ENCODE results near the gene SLC49A3.
"Not testable (repeated sequence)": the region's sequence is repeated elsewhere in the genome, so short reads cannot be mapped to it uniquely, and the experiment has no call there.

SLC49A3 gene

DNA sequence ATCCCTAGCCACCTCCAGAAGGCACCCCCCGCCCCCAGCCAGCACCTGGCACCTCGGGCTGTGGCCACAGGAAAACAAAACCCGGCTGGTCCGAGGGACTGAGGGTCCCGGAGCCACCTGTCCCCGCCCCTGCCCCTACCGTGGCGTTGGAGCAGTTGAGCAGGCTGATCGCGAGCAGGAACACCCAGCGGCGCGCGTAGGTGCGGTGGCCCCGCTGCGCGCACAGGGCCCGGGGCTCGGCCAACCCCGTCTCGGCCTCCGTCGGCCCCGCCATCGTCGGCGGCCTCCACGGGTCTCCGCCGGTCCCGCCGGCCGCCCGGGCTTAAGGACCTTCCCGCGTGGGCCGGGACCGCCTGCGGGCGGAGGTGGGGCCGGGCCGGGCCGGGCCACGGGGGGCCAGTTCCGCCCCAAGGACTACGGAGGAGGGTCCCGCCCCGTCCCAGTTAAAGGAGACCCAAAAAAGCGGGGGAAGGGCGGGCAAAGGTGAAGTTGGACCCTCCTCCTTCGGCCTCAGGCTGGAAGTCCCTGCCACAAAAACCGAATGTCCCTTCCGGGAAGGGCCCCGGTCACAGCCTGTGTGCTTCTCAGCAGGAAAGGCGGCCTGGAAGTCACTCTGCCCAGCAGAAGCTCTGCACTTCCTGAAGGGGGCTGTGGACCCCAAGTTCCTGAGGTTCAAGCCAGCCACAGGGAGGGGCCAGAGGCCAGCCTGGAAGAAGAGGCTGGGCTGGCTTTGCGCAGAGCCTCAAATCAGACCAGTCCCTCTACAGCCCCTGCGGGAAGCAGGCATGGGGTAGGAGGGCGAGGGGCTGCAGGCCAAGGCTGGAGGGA, at the start of gene SLC49A3:
SLC49A3 (minus strand) TSS at position 298 of the 828 bp plus-strand sequence; CDS start at position 274, 24 bp downstream.
- FAIRE-seq (peak; percentile 51), DNase-seq (ENCODE audit: insufficient read length, low spot score) (peak; percentile 64)

DNA sequence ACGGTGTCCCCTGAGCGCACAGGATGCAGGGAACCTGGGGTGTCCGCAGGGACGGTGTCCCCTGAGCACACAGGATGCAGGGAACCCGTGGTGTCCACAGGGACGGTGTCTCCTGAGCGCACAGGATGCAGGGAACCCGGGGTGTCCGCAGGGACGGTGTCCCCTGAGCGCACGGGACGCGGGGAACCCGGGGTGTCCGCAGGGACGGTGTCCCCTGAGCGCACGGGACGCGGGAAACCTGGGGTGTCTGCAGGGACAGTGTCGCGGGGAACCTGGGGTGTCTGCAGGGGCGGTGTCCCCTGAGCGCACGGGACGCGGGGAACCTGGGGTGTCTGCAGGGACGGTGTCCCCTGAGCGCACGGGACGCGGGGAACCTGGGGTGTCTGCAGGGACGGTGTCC, 47.6 kb upstream of the SLC49A3 start:
- not testable (repeated sequence) for FAIRE-seq; DNase-seq (ENCODE audit: insufficient read length, low spot score)

DNA sequence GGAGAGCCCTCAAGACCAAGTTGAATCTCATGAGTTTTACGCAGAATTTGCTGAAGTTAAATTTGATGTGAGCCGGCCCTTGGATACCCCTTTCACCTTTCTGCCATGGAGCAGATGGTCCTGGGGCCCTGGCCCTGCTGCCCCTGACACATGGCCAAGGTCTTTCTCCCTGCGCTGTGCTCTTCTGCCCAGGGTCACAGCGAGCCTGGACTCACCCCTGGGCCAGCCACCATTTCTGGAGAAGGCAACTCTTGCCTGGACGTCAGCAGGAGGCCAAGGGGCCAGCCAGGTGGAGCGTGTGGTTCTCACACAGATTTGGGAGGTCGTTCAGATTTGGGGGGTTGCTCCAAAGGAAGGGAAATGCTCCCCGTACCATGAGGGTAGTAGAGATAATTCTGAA, 46.6 kb upstream of the SLC49A3 start:
- DNase-seq (ENCODE audit: insufficient read length, low spot score) = no peak
- no peak for FAIRE-seq

DNA sequence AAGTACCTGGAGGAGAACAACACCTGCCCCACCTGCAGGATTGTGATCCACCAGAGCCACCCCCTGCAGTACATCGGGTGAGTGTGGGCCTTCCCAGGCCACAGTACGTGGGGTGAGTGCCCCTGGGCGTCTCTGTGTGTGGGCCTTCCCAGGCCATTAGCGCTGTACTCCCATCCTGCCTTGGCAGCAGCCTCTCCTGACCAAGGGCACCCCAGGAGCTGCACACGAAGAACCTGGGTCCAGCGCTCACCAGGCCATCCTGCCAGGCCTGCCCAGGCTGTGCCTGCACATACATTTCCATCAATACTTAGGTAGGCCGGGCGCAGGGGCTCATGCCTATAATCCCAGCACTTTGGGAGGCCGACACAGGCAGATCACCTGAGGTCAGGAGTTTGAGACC, 46.0 kb upstream of the SLC49A3 start:
- FAIRE-seq (no peak), DNase-seq (ENCODE audit: insufficient read length, low spot score) (no peak)

DNA sequence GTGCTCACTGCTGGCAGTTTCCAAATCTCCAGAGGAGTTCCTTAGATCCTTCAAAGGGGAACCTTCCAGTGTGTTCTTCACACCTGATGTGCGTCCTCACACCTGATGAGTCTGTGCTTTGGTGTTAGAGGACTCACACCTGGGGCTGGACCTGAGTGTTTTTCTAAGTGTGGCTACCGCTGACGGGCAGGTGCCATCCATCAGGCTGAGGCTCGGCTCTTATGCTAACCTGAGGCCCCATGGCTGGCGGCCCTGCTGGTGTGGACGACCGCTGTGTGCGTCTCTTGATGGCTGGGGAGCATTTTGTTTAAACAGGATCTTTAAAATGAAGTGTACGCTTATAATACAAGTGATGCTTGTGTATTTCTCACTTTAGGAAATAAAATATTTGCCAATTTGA, 45.1 kb upstream of the SLC49A3 start:
- no peak for FAIRE-seq
- DNase-seq (ENCODE audit: insufficient read length, low spot score) = no peak

DNA sequence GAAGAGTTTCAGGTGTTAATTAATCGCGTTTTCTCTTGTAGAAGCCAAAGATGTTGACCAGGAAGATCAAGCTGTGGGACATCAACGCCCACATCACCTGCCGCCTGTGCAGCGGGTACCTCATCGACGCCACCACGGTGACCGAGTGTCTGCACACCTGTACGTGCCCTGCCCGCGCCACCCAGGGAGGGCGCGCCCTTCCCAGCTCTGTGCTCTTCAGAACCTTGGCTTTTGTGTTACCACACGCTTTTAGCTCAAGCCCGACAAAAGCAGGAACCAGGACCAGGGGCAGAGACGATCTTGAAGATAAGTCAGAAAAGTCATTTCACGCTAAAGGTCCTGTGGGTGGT, 44.7 kb upstream of the SLC49A3 start:
- FAIRE-seq = no peak
- no peak for DNase-seq (ENCODE audit: insufficient read length, low spot score)

DNA sequence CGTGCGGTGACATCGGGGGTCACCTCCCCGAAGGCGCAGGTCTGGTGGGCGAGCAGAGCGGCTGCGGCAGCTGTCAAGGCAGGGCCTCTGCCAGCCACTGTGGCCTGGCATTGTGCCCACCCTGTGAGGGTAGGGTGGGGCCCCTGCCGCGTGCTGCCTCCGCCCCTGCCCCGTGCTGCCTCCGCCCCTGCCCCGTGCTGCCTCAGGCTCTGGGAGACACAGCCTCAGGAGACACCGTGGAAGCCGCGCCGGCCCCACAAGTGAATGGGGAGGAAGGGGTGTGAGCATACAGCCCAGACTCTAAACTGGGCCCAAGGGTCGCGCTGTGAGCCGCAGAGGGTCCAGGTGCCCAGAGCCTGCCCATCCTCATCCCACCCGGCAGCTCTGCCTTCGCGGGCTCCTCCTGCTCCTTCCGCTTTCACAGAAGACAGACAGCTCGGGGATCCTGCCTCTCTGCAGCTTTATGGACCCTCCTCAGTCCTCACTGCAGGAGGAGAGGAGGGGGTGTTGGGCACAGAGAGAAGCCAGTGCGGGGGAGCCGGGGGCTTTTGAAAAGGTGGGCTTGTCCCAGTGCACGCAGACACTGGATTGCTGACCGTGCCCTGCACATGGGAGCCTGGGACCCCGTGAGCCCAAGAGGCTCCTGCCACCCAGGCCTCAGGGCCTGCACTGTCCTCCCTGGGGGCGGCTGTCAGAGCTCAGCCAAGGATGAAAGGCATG, 44.1 kb upstream of the SLC49A3 start:
- no peak for FAIRE-seq
- DNase-seq (ENCODE audit: insufficient read length, low spot score) = no peak

- FAIRE-seq (no peak), DNase-seq (ENCODE audit: insufficient read length, low spot score) (no peak)
Measured at GRCh38 chr4:732486-732885, 43.5 kb upstream of the SLC49A3 start.

DNA sequence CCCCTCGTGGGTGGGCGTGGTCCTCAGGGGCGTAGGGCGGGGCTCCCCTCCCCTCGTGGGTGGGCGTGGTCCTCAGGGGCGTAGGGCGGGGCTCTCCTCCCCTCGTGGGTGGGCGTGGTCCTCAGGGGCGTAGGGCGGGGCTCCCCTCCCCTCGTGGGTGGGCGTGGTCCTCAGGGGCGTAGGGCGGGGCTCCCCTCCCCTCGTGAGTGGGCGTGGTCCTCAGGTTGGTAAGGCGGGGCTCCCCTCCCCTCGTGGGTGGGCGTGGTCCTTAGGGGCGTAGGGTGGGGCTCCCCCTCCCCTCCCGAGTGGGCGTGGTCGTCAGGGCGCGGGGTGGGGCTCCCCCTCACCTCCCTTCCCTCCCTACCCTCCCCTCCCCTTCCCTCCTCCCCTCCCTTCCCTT, 43.0 kb upstream of the SLC49A3 start:
- not testable (repeated sequence) for FAIRE-seq; DNase-seq (ENCODE audit: insufficient read length, low spot score)

DNA sequence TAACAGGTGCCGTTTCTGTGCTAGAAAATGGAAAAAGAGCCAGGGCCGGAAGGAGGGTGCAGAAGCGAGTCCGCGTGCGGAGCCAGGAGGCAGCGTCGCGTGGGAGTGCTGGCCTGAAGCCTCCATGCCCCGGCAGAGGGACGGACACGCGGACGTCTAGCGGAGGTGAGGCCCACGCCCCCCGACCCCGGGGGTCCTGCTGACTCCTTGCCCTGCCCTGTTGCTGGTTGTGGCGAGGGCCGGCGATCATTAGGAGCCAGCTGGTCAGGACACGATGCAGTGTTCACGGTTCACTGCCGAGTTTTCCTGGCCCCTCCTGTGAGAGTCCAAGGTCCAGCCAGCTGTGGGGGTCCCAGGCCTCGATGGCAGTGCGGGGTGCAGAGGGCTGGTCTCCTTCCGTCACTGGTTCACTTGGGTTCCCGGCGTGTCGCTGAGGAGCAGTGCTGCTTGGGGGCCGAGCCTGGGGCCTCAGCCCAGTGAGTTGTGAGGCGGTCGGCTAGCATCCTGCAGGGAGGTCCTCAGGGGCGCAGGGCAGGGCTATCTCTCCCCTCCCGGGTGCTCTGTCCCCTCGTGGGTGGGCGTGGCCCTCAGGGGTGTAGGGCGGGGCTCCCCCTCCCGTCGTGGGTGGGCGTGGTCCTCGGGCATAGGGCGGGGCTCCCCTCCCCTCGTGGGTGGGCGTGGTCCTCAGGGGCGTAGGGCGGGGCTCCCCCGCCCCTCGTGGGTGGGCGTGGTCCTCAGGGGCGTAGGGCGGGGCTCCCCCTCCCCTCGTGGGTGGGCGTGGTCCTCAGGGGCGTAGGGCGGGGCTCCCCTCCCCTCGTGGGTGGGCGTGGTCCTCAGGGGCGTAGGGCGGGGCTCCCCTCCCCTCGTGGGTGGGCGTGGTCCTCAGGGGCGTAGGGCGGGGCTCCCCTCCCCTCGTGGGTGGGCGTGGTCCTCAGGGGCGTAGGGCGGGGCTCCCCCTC, 42.3 kb upstream of the SLC49A3 start:
- DNase-seq (ENCODE audit: insufficient read length, low spot score); FAIRE-seq: not testable (repeated sequence)

DNA sequence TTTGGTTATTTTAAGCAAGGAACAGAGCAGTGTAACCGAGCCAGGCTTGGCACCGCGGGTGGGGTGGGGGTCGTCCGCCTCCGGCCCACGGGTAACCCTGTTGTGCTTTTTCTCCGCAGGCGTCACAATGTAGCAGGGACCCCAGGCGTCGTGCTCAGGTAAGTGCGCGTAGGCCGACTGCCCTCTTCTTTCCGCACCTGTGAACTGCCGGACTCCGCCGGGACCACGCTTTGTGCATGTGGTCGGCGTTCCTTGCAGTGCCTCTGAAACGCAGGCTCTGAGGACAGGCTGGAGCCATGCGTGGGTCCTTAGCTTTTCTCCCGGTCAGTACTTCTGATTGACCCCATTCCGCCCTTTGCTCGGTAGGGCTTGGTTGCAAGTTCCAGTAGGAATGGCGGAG, 41.6 kb upstream of the SLC49A3 start:
- no peak for FAIRE-seq
- DNase-seq (ENCODE audit: insufficient read length, low spot score) = no peak

GRCh38 chr4:729336-730315, 40.7 kb upstream of the SLC49A3 start:
- no peak for FAIRE-seq

DNA sequence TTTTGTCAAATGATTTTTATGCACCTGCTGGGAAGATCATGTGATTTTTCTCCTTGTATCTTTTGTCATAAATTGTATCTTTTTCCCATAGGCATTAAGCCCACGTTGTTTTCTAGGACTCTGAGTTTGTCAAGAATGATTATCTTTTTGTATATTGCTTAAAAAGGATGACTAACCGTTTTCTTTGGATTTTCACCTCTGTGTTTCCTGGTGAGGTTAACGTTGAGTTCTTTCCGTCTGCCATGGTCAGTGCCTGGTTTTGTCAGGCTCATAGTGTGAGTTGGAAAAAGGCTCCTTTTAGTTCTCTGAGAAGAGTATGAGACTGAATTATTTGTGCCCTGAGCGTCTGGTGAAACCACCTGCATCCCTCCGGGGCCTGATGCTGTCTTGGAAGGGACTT, 38.6 kb upstream of the SLC49A3 start:
- DNase-seq (ENCODE audit: insufficient read length, low spot score) (no peak), FAIRE-seq (no peak)

More at GRCh38 chr4:729336-730315, 40.7 kb upstream of the SLC49A3 start:
- DNase-seq (ENCODE audit: insufficient read length, low spot score) = no peak

- FAIRE-seq = no peak
Measured at GRCh38 chr4:726838-727237, 37.9 kb upstream of the SLC49A3 start.

DNA sequence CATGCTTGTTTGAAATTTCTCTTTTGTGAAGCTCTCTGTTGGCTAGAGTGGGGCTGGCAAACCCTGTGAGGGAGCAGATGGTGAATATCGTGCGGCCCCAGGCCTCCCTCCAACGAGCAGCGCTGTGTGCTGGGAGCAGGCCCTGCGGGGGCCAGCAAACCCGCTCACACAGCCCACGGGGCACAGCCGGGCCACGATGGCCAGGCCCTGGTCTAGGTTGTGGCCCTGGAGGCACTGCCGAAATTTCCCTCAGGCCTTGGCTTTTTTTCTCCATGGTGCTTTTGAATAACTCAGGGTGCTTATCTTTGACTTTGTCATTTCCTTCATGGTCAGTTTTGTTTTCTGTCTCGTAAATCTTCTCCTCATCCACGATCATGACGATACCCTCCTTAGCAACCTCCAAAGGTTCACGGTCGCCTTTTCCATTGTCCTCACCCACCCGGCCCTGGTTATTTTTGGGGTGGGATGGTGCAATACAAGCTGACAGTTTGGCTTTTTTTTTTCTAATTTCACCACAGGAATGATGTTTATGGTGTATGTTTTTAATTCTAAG, 37.4 kb upstream of the SLC49A3 start:
- DNase-seq (ENCODE audit: insufficient read length, low spot score) (no peak), FAIRE-seq (no peak)

More at GRCh38 chr4:726838-727237, 37.9 kb upstream of the SLC49A3 start:
- no peak for DNase-seq (ENCODE audit: insufficient read length, low spot score)

DNA sequence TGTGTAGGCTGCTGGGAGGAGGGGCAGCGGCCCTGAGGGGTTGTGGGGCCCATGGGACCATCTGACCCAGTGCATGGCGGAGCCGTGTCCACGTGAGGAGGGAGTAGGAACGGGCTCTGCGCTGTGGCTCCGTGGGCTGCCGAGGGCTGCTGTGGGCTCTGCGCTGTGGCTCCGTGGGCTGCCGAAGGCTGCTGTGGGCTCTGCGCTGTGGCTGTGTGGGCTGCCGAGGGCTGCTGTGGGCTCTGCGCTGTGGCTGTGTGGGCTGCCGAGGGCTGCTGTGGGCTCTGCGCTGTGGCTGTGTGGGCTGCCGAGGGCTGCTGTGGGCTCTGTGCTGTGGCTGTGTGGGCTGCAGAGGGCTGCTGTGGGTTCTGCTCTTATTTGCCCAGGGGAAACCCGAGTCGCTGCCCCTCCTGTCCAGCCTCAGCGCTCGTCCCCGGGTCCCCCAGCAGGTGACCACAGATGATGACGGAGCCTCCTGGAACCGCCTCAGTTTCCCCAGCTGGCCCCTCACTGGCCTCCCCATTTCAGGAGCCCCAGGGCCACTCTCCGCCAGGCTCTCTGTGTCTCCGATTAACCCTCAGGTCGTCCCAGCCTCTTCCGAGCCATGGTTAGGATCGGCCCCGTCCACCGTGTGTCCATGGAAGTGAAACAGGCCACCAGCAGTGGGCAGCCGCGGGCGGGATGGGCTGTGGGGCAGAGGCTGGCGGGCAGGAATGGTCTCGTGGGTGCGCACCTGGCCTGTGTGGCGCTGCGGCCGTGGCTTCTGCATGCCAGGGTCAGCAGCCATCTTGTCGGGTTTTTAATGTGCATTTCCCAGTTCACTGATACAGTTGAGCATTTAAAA, 36.7 kb upstream of the SLC49A3 start:
- FAIRE-seq (no peak), DNase-seq (ENCODE audit: insufficient read length, low spot score) (no peak)

GRCh38 chr4:723751-724530, 35.0 kb upstream of the SLC49A3 start:
- FAIRE-seq (no peak), DNase-seq (ENCODE audit: insufficient read length, low spot score) (no peak)

All from GM19239 (cell line).